COLO829 (cell line): ENCODE measurements around the gene DDAH1.

Experiments
- DNase-seq: peaks from one replicate; pipeline ENCODE4 v3.0.0; 2012; ENCODE audit warnings: low spot score

Gene DDAH1

DNA sequence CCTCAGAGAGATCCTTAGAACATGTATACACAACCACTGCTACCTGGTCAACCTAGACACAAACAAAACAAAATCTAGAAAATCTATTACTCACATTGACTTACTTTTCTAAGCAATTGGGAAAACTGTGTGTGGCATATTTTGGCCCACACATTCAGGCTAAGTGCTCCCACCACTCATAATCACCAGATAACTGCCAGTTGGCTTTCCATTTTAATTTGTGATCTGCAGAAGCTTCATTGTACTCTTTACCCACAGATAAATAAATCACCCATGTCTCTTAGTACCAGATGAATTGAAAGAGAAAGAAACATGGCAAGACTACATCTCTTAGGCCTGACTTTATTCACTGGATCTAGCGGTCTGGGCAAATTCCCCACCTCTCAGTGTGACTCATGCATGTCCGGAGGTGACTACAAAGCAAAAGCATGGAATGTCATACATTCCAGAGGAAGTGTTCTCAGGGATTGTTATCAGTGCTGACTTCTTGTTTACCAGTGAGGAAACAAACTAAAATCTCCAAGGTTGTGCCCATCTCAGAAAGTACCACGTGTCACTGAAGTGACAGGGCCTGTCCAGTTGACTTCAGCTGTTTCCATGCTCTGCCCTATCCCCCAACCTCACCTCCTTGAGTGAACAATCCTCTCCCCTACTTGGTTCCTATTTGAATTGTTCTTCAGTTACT is 136.1 kb downstream of the DDAH1 start:
- peak; percentile 93 for DNase-seq

DNA sequence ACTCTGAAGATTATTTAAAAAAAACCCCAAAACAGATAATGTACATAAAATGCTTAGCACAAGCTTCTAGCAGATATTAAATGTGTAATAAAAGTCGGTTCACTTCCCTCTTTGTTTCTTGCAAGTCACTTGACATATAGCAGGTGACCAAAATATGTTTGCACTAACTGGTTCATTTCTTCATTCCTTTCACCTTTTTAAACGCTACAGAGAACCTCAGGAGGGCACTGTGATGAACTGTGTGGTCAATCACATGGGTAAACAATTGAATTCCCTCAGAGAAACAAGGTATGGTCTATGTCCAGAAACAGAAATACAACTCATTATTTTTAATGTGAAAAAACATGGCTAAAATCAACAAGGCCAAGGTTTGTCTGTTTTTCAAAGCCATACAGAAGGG is 137.2 kb downstream of the DDAH1 start:
- no peak for DNase-seq

DNA sequence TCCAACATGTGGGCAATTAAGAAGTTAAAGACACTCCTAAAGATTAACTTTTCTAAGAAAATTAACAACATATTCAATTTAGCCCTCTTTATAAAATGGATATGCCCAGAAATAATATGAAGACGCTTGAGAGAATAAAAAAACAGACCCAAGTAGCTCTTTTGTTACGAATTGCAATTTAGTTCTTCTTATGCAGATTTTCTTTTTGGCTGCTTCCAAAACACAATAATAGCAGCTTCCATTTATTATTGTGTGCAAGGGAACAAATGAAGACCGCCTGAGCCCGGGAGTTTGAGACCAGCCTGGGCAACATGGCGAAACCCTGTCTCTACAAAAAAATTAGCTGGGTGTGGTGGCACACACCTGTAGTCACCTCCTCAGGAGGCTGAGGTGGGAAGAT is 138.1 kb downstream of the DDAH1 start:
- DNase-seq: no peak

DNA sequence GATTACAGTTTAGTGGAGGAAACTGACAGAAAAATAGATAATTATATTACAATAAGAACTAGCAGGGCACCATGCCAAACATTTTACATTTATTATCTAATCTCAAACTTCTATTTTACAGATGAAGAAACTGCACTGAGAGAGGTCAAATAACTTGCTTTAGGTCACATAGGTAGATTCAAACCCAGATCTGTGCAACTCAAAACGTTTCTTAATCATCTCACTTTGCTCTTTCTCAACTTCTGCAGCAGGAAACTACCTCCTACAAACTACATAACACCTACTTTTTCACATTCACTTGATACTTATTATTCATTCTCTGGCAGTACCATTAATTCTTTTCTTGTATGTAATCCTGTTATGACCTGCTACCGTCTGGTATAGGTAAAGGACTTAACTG is 138.6 kb downstream of the DDAH1 start:
- DNase-seq: no peak

DNA sequence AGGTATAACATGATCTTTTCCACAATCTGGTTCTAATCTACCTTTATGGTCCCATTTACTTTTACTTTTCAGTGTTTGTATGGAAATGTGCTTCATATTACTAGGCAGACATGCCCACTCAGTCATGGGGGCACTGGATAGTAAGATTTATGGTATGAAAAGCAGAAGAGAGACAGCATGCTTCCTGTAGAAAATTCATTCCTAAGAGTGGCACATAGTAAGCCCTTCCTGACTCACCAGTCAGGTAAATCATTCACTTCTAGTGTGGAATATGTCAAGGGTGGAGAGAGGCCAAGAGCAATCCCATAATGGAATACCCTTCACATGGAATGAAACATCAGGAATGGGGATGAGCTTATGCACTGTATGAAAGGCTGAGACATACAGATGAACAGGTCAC is 139.0 kb downstream of the DDAH1 start:
- DNase-seq: no peak

DNA sequence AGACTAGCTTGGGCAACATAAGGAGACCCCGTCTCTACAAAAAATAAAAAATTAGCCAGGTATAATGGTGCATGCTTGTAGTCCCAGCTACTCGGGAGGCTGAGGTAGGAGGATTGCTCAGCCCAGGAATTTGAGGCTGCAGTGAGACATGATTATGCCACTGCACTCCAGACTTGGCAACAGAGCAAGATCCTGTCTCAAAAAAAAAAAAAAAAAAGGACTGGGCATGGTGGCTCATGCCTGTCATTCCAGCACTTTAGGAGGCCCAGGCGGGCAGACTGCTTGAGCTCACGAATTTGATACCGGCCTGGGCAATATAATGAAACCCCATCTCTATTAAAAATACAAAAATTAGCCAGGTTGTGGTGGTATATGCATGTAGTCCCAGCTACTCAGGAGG is 141.2 kb downstream of the DDAH1 start:
- no peak for DNase-seq

DNA sequence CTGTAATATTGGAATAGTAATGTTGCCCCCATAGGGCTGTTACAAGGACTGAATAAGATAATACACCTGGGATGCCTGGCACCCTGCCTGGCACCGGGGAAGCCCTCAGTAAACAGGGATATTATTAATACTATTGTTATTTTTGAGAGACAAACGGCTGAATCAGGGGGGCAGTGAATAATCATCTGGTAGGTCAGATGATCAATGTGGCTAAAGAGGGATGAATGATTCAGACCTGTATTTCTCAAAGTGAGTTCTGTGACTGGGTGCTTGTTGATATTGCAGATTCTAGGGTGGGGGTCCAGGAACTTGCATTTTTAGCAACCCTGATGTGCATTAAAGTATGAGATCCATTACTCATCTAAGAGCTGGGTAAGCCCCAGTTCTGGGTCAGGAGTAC is 142.3 kb downstream of the DDAH1 start:
- DNase-seq: no peak

DNA sequence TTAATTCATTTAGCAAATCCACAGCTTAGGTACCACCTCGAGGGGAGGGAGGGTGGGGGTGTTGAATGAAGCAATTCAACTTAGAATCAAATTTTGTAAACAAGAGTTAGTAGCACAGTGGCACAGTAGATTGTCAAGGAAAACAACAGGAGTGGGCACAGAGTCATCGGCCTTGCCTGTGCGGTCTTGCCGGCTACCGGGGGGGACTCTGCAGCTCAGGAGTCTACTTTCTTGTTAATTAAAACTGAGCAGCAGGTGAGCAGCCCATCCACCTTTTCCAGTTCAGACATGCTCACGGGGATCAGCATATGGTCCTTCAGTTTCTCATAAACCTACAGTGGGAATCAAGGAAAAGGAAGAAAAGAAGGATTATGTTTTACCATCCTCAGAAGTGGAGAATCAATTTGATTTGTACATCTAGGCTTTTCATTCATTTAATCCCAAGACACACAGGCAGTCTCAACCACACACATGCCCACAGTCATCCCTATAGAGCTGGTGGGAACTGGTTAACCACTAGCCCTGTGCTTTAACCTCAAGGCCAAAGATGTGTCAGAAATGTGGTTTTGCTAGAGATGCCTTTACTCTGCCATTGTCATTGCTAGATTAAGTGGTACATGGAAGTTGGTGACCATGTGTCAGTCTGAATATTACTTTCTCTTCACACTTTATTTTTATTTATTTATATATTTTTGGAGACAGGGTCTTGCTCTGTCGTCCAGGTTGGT is 143.6 kb downstream of the DDAH1 start:
- DNase-seq: no peak

DNA sequence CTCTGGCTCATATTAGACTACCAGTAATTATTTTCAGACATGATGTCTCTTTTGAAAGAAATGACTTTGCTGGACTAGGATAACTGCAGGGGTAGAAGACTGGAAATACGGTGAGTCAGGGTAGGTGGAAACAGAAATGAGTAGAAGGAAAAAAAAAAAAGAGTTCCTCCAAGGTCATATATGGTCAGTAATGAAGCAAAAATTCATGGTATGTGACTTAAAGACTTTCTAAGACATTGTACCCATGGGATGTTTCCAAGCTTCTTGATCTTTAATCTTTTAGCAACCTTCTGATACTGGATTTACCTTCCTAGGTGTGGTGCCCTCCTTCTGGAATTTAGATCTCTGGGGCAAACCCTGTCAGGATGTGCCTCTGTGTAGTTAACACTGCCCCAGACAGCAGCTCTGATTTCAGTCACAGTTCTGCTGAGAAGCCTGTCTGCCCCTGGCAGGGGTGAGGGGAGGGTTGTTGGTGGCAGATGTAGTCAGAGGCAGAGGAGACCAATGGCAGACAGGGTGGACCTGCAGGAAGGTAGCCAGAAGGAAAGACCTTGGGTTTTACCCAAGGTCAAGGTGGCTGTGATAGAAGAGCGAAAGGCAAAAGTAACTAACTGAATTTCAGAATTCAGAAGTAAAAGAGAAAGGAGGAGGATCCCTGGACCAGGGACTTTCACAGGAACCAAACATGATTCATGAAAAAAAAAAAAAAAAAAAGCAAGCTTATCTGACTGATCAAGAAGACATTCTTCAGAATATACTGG is 144.4 kb downstream of the DDAH1 start:
- no peak for DNase-seq

DNA sequence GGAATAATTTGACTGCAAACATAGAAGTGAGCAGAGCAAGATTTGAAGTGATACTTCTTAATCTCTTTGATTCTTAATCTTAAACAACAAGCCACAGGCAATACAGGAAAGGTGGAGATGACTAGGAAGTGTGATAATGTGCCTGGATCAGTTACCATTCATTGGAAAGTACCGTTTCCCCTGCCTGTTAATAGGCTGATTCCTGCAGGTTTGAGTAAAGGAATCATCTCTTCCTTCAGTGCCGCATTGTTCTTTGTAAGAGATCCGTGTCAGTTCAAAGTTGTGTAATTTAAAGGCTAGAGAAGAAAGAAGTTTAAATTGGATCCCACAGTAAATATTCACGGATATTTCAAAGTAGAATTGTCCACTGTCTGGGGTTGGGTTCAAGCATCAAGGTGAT is 145.0 kb downstream of the DDAH1 start:
- DNase-seq: no peak

DNA sequence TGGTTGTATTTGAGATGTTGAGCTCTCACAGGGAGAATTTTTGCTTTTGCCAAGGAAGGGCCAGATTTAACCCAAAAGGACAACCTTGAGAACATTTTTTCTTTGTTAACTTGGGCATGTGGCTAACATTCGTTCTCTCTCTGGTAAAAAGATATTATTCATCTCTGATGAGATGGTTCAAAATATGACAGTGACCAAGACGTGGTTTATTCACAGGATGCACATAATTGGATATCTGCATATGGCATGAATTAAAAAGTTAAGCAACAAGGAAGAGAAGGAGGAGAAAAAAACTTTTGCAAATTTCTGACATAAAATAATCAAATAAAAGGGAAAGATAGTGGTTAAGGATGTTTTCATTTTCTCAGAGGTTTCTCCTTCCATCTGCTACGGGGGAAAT is 145.5 kb downstream of the DDAH1 start:
- no peak for DNase-seq

DNA sequence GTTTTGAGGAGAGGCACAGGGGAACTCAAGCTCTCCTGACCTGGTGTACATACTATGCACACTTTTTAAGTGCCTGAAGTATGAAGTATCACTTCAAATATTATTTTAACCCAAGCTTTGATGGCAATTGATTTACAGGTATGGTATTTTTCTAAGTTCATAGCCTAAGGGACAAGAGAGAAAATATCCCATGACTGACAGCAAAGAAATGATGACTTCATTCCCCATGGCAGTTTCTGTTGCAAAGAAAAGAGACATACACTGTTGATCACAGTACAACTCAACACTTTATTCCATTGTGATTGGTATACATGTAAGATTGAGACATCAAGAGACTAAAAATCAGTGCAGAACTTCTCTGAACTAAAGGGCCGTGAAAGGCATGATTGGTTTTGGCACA is 146.7 kb downstream of the DDAH1 start:
- no peak for DNase-seq

DNA sequence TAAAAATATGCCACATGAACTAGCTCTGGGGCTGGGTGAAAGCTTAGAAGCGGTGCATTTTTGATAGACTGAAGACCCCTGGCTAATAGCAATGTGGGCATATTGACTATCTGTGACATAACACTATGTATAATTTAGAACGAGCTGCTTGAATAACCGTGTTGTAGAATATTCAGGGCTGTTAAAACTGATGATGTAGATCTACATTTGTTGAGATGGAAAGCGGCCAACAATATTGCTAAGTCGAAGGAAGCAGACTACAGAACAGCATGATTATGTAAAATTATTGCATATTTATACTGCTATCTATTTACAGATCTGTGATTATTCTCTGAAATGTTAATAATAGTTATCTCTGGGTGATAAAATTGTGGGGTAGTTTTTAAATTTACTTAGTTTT is 147.4 kb downstream of the DDAH1 start:
- DNase-seq: no peak

DNA sequence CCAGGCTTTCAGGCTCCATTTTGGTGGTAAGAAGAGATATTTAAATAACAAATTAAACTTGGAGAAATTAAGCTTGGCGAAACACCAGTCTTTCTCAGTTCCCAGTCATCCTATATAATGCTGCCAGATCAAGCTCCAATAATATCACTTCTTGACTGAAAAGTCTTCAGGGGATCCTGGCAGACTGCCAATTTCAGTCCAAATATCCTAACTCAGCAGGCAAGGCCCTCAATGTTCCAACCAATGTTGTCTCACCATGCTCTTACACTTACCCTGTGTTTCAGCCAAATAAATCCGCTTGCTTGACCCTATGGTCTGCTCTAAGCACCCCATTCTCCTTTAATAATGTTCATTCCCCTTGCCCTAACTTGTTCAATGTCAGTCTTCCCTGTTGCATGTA is 148.6 kb downstream of the DDAH1 start:
- DNase-seq: no peak

DNA sequence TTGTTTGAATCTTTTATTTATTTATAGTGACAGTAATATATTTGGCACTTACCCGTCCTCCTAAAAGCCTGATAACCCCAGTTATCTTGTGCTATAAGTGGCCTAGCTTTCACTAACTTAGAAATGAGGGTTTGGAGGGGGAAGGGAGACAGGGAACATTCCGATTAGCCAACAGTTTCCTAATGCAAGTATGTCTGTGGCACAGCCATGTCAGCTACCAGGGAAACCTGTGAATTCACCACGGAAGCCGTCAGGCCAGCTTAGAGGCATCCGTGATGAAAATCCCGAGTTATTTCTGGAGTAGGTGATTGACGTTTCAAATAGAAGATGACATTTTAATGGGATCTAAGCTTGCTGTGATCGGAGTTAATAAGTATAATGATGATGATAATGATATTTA is 149.2 kb downstream of the DDAH1 start:
- DNase-seq: no peak

DNA sequence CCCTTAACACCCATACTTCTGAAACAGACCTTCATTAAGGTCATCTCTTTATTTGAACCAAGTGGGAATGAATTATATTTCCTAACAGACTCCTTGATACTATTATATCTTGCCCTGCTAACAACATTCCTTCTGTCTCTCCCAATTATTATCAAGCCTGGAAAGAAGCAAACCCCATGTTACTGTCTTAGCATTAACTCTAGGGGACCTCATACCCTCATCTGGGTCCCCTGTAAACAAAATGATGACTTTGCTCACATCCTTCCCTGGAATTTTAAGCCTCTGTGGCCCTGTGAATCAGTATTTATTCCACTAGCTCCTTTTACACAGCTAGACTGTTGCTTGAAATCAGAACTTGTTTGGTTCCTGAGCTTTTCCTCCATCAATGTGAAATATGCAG is 150.2 kb downstream of the DDAH1 start:
- no peak for DNase-seq

DNA sequence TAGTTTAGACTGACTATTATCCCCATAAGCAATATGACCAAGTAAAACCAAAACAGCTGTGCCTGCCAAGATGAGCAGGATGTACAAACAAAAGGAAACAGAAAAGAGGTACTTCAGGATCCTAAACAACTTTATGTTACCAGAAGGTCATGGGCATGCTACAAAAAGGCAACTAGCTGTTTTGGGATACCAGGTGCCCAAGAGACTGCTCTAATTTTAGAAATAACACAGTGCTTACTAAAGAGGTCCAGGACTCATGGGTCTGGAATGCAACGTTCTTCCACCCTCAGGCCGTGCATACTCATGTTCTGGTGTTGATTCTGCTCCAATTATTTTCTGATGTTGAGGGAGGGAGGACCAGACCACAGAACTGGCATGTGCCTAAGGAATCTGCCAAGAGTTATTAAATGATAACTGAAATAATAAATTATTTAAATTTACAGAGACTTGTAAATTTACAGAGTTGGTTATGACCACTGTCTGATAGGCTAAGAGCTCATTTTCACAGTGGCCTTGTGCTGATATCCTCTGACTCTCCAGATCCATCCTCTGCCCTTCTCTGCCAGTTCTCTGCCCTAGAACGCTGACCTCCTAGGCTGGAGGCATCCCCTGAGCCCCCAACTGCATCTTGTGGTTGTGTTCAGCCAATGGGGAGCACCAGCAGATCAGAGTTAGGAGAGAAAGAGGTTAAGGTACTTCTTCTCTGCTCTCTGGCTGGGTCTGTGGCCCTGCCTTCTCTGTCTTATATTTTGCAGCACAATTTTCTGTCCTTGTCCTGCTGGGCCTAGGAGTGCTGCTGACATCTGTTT is 150.9 kb downstream of the DDAH1 start:
- DNase-seq: no peak

DNA sequence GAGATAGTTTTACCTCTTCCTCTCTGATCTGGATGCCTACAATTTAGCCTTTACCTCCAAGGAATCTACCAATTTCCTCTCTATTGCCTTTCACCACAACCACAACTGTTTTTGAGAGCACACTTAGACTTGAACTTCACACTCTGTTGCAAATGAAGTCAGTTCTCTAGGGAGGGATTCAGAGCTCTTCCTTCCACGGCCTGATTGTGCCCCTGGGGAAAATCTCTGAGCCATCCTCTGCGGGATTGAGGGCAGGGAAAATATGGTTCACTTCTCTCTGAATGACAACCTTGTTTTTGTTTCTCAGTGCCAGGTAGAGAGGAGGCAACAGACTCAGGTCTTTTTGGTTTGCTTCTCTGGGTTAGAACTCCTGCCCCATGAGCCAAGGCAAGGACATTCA is 153.1 kb downstream of the DDAH1 start:
- DNase-seq: no peak

DNA sequence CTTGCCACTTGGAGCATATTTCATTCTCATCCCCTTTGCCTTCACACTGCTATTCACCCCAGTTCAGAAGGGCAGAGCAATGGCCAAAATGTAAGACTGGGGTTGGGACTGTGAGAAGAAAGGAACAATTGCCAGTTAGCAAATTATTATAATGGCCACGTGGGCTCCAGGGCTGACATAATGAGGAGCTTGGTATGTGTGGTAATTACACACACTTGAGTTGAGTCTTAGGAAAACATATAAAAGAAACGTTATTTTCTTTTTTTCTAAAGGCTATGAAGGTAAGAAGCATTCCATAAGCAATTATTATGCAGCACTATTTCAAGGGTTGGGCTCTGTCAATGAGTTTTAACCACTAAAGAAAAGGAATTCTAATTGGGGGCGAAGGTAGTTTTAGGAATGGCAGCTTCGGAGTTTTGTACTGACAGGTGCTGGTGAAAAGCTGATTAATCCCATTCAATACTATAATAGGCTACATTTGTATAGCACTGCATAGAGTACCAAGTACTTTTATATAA is 156.1 kb downstream of the DDAH1 start:
- DNase-seq: no peak

DNA sequence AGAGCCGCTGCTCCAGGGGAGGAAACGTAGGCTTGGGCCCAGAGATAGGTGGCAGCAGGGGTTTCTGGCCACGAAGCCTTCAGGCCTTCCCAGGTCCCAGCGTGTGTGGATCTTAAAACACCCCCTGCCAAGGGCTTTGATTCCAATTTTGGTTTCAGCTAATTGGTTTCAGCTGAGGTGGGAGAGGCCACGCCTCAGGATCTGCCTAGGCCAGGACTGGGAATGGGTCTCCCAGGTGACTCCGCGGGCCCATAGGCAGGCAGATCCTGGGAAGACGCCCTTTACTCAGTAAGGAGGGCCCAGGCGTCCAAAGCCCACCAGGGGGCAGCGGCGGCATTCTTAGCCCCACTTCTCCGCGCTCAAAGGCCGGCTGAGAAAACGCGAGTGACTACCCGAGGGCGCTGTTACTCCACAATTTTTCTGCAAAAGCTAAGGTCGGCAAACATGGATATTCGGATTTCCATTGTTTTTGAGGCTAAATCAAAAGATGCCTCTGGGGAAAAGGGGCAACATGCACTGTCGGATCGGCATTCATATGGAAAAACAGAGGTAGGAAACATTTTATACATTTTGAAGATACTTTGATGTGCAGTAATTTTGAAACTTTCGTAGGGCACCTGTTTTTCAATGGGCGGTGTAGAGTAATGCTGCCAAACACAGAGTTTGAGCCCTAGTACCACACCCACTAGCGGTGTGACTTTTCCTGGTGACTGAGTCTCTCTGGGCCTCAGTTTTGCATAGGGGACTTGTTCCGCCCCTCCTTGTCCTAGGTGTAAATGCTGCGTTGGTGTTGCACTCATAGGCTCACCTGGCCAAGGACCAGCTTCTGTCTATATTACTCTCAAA is 156.7 kb downstream of the DDAH1 start:
- peak; percentile 70 for DNase-seq

DNA sequence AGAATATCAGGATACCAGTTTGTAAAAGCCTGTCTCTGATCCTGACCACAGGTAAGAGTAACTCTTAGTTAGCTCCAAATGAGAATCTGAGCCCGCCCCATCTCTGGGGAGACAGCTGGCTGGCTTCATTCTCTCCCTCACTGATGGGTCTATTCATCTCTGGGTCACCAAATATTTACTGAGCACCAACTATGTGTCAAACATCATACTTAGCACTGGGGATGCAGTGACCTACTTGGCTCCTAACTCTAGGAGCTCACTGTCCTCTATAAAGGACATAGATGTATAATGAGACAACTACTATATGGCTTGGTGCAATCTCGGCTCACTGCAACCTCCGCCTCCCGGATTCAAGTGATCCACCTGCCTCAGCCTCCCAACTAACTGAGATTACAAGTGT is 158.7 kb downstream of the DDAH1 start:
- no peak for DNase-seq
